SK-N-MC (cell line): ENCODE measurements around the gene MGMT.

Source experiments
- EZH2 ChIP-seq: fragments of 200-600 bp; sonication (generic); IDR thresholded peaks from one replicate; pipeline ENCODE4 v1.6.1; 2017; ENCODE audit warnings: antibody characterized with exemption
- POLR2AphosphoS5 ChIP-seq: IDR thresholded peaks from 2 replicates; pipeline ENCODE4 v1.6.1; 2012; ENCODE audit warnings: mild to moderate bottlenecking, low read depth, low read length, borderline replicate concordance

GRCh38 chr10:129653428-129653827, 186.4 kb downstream of the MGMT start:
- TF ChIP-seq POLR2AphosphoS5 (no peak), EZH2 (no peak)
